ENCODE data around the gene KIF15.

The KIF15 gene

GRCh38 chr3:44862226-44862637 is 100.6 kb downstream of the KIF15 start:
- H3K36me3 ChIP-seq (ENCODE audit: control insufficient read depth, low read depth, low read length), result peaks cover 5% of the 10 kb centered on the region
- H3K9ac ChIP-seq (ENCODE audit: low read length), result peak overlapping the region; percentile 65
- peaks cover 6% of the 10 kb centered on the region for H3K4me1 ChIP-seq (ENCODE audit: control insufficient read depth, low read depth, low read length)
- no peaks in the 10 kb centered on the region for H3K9me3 ChIP-seq (ENCODE audit: control insufficient read depth, low read depth, low read length)
- peak overlapping the region; percentile 79 for H3K4me3 ChIP-seq (ENCODE audit: low read length)
- no peak overlapping the region for H3K27ac ChIP-seq (ENCODE audit: low read length)
- H3K27me3 ChIP-seq (ENCODE audit: control insufficient read depth, insufficient read depth, low read length), result no peaks in the 10 kb centered on the region

- H3K4me1 ChIP-seq (ENCODE audit: control insufficient read depth, low read depth, low read length), result peaks cover 6% of the 10 kb centered on the region
- no peak overlapping the region for H3K9ac ChIP-seq (ENCODE audit: low read length)
- no peaks in the 10 kb centered on the region for H3K9me3 ChIP-seq (ENCODE audit: control insufficient read depth, low read depth, low read length)
- H3K27me3 ChIP-seq (ENCODE audit: control insufficient read depth, insufficient read depth, low read length), result no peaks in the 10 kb centered on the region
- no peak overlapping the region for H3K4me3 ChIP-seq (ENCODE audit: low read length)
- peaks cover 5% of the 10 kb centered on the region for H3K36me3 ChIP-seq (ENCODE audit: control insufficient read depth, low read depth, low read length)
- no peak overlapping the region for H3K27ac ChIP-seq (ENCODE audit: low read length)
Observed at GRCh38 chr3:44865272-44866035, 103.9 kb downstream of the KIF15 start.

GRCh38 chr3:44867421-44868111 is 106.0 kb downstream of the KIF15 start:
- H3K27ac ChIP-seq (ENCODE audit: low read length), result no peak overlapping the region
- no peaks in the 10 kb centered on the region for H3K9me3 ChIP-seq (ENCODE audit: control insufficient read depth, low read depth, low read length)
- H3K27me3 ChIP-seq (ENCODE audit: control insufficient read depth, insufficient read depth, low read length), result no peaks in the 10 kb centered on the region
- H3K4me3 ChIP-seq (ENCODE audit: low read length), result no peak overlapping the region
- no peak overlapping the region for H3K9ac ChIP-seq (ENCODE audit: low read length)
- H3K4me1 ChIP-seq (ENCODE audit: control insufficient read depth, low read depth, low read length), result peaks cover 3% of the 10 kb centered on the region
- H3K36me3 ChIP-seq (ENCODE audit: control insufficient read depth, low read depth, low read length), result peaks cover 5% of the 10 kb centered on the region

GRCh38 chr3:44870375-44871061 is 108.9 kb downstream of the KIF15 start:
- Histone ChIP-seq H3K27me3 (ENCODE audit: control insufficient read depth, insufficient read depth, low read length) (no peaks in the 10 kb centered on the region), H3K27ac (ENCODE audit: low read length) (no peak overlapping the region), H3K4me3 (ENCODE audit: low read length) (no peak overlapping the region), H3K36me3 (ENCODE audit: control insufficient read depth, low read depth, low read length) (no peaks in the 10 kb centered on the region), H3K9ac (ENCODE audit: low read length) (no peak overlapping the region), H3K9me3 (ENCODE audit: control insufficient read depth, low read depth, low read length) (no peaks in the 10 kb centered on the region), H3K4me1 (ENCODE audit: control insufficient read depth, low read depth, low read length) (no peaks in the 10 kb centered on the region)

GRCh38 chr3:44874308-44874707 is 112.7 kb downstream of the KIF15 start, which contains the start of gene TGM4:
TGM4 (plus strand) TSS chr3:44874608; CDS start chr3:44874679, 71 bp downstream.
- H3K4me3 ChIP-seq (ENCODE audit: low read length), result no peak within 1 kb of the TSS
- H3K27ac ChIP-seq (ENCODE audit: low read length), result no peak within 1 kb of the TSS
- H3K36me3 ChIP-seq (ENCODE audit: control insufficient read depth, low read depth, low read length), result no peaks in the 10 kb centered on the region
- H3K27me3 ChIP-seq (ENCODE audit: control insufficient read depth, insufficient read depth, low read length), result no peaks in the 10 kb centered on the region
- H3K9me3 ChIP-seq (ENCODE audit: control insufficient read depth, low read depth, low read length), result no peaks in the 10 kb centered on the region
- H3K4me1 ChIP-seq (ENCODE audit: control insufficient read depth, low read depth, low read length), result no peaks in the 10 kb centered on the region
- H3K9ac ChIP-seq (ENCODE audit: low read length), result no peak within 1 kb of the TSS

- no peaks in the 10 kb centered on the region for H3K9me3 ChIP-seq (ENCODE audit: control insufficient read depth, low read depth, low read length)
- no peaks in the 10 kb centered on the region for H3K27me3 ChIP-seq (ENCODE audit: control insufficient read depth, insufficient read depth, low read length)
- no peaks in the 10 kb centered on the region for H3K4me1 ChIP-seq (ENCODE audit: control insufficient read depth, low read depth, low read length)
- no peak overlapping the region for H3K4me3 ChIP-seq (ENCODE audit: low read length)
- no peak overlapping the region for H3K9ac ChIP-seq (ENCODE audit: low read length)
- no peaks in the 10 kb centered on the region for H3K36me3 ChIP-seq (ENCODE audit: control insufficient read depth, low read depth, low read length)
- no peak overlapping the region for H3K27ac ChIP-seq (ENCODE audit: low read length)
Observed at GRCh38 chr3:44875596-44875995, 114.0 kb downstream of the KIF15 start.

GRCh38 chr3:44877333-44877732 is 115.7 kb downstream of the KIF15 start:
- Histone ChIP-seq H3K9me3 (ENCODE audit: control insufficient read depth, low read depth, low read length) (no peaks in the 10 kb centered on the region), H3K36me3 (ENCODE audit: control insufficient read depth, low read depth, low read length) (no peaks in the 10 kb centered on the region), H3K9ac (ENCODE audit: low read length) (no peak overlapping the region), H3K4me1 (ENCODE audit: control insufficient read depth, low read depth, low read length) (no peaks in the 10 kb centered on the region), H3K27ac (ENCODE audit: low read length) (no peak overlapping the region), H3K27me3 (ENCODE audit: control insufficient read depth, insufficient read depth, low read length) (no peaks in the 10 kb centered on the region), H3K4me3 (ENCODE audit: low read length) (no peak overlapping the region)

- no peak overlapping the region for H3K4me3 ChIP-seq (ENCODE audit: low read length)
- H3K9me3 ChIP-seq (ENCODE audit: control insufficient read depth, low read depth, low read length), result no peaks in the 10 kb centered on the region
- H3K4me1 ChIP-seq (ENCODE audit: control insufficient read depth, low read depth, low read length), result no peaks in the 10 kb centered on the region
- H3K9ac ChIP-seq (ENCODE audit: low read length), result no peak overlapping the region
- H3K27me3 ChIP-seq (ENCODE audit: control insufficient read depth, insufficient read depth, low read length), result no peaks in the 10 kb centered on the region
- no peak overlapping the region for H3K27ac ChIP-seq (ENCODE audit: low read length)
- no peaks in the 10 kb centered on the region for H3K36me3 ChIP-seq (ENCODE audit: control insufficient read depth, low read depth, low read length)
Observed at GRCh38 chr3:44880284-44880683, 118.7 kb downstream of the KIF15 start.

- Histone ChIP-seq H3K9me3 (ENCODE audit: control insufficient read depth, low read depth, low read length) (no peaks in the 10 kb centered on the region), H3K9ac (ENCODE audit: low read length) (no peak overlapping the region), H3K4me3 (ENCODE audit: low read length) (no peak overlapping the region), H3K36me3 (ENCODE audit: control insufficient read depth, low read depth, low read length) (no peaks in the 10 kb centered on the region), H3K4me1 (ENCODE audit: control insufficient read depth, low read depth, low read length) (no peaks in the 10 kb centered on the region), H3K27ac (ENCODE audit: low read length) (no peak overlapping the region), H3K27me3 (ENCODE audit: control insufficient read depth, insufficient read depth, low read length) (no peaks in the 10 kb centered on the region)
Observed at GRCh38 chr3:44883213-44883955, 121.8 kb downstream of the KIF15 start.

- H3K4me1 ChIP-seq (ENCODE audit: control insufficient read depth, low read depth, low read length), result no peaks in the 10 kb centered on the region
- H3K4me3 ChIP-seq (ENCODE audit: low read length), result no peak overlapping the region
- H3K9ac ChIP-seq (ENCODE audit: low read length), result no peak overlapping the region
- no peaks in the 10 kb centered on the region for H3K36me3 ChIP-seq (ENCODE audit: control insufficient read depth, low read depth, low read length)
- no peak overlapping the region for H3K27ac ChIP-seq (ENCODE audit: low read length)
- no peaks in the 10 kb centered on the region for H3K27me3 ChIP-seq (ENCODE audit: control insufficient read depth, insufficient read depth, low read length)
- no peaks in the 10 kb centered on the region for H3K9me3 ChIP-seq (ENCODE audit: control insufficient read depth, low read depth, low read length)
Observed at GRCh38 chr3:44883999-44884431, 122.4 kb downstream of the KIF15 start.

GRCh38 chr3:44885618-44886017 is 124.0 kb downstream of the KIF15 start:
- no peak overlapping the region for H3K27ac ChIP-seq (ENCODE audit: low read length)
- no peak overlapping the region for H3K4me3 ChIP-seq (ENCODE audit: low read length)
- no peaks in the 10 kb centered on the region for H3K36me3 ChIP-seq (ENCODE audit: control insufficient read depth, low read depth, low read length)
- H3K4me1 ChIP-seq (ENCODE audit: control insufficient read depth, low read depth, low read length), result no peaks in the 10 kb centered on the region
- no peaks in the 10 kb centered on the region for H3K9me3 ChIP-seq (ENCODE audit: control insufficient read depth, low read depth, low read length)
- no peak overlapping the region for H3K9ac ChIP-seq (ENCODE audit: low read length)
- H3K27me3 ChIP-seq (ENCODE audit: control insufficient read depth, insufficient read depth, low read length), result no peaks in the 10 kb centered on the region

All from iPS-18a (cell line).